ENCODE results near the gene IMMP2L.

Gene IMMP2L

DNA sequence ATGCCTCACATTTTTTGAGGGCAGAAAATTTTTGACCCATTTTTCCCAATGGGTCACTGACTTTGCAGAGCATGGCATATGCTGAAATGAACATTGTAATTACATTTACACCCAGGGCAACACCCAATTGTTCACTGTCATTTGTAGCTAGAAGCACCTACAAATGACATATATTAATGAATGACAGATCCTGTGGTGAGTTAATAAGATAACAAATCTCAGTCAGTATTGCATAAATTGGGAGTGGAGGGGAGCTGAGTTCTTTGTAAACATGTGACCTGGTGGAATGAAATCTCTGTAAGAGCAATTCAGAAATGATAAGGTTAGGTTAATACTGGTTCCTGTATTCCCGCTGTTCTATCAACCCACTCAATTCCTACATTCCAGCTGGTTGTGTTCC is 726.4 kb downstream of the IMMP2L start:
- DNase-seq: no peak

DNA sequence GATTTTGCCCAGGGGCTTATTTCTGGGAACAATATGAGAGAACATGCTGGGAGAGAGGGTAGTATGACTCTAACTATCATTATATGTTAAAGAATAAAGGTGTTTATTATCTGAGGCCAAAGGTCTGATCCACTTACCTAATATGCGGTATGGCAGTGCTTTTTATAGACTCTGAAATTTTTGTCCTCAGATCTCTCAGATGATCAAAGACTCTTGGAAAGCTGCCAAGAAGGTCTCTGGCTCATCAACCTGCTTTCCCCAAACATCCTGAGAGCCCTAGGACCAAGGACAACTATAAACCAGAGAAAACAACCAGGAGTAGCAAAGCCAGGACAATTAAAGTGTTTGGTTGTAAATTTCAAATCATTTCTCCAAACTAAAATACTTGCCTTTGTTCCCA is 727.1 kb downstream of the IMMP2L start:
- no peak for DNase-seq

DNA sequence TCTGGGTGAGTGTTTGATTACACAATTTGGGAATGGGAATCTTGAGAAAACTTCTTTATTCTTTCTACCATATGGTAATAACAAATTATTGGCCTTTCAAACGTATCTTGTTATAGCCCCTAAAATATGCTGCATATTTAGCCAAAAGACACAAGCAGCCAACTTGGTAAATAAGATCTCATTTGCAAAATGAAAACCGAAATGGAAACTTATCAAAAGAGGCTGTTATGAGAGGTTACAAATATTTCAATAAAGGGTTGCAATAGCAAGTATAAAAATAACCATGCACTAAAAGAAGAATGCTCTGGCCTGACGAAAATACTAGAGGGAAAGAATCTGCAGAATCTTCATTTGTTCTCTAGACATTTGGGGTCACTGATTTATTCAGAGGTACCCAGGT is 730.9 kb downstream of the IMMP2L start:
- no peak for DNase-seq

DNA sequence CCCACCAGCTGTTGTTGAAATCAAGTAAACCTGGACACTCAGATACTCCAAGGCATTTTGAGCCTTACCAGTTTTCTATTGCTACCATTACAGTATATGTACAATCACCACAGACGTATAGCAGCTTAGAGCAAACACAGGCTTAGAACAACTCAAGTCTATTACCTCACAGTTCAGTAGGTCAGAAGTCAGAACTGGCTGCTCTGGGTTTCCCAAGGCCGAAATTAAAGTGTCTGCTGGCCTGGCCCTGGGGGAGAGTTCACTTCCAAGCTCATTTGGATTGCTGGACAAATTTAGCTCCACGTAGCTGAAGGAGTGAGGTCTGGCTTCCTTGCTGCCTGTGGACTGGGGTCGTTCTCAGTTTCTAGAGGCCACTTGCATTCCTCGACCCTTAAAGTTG is 731.5 kb downstream of the IMMP2L start:
- DNase-seq: no peak

DNA sequence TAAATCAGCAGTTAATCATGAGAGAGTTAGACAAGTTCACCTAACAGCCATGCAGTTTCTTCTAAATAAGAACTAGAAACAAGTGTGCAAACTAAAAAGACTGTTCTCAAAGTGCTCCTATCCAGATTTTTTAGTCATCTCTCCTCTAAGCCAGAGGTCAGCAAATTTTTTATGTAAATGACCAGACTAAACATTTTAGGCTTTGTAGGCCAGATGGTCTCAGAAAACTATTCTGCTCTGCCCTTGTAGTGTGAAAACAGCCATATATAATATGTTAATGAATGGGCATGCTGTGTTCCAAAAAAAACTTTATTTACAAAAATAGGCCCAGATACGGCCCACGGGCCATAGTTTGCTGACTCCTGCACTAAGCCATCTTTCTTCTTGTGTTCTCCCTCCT is 734.4 kb downstream of the IMMP2L start:
- DNase-seq: no peak

DNA sequence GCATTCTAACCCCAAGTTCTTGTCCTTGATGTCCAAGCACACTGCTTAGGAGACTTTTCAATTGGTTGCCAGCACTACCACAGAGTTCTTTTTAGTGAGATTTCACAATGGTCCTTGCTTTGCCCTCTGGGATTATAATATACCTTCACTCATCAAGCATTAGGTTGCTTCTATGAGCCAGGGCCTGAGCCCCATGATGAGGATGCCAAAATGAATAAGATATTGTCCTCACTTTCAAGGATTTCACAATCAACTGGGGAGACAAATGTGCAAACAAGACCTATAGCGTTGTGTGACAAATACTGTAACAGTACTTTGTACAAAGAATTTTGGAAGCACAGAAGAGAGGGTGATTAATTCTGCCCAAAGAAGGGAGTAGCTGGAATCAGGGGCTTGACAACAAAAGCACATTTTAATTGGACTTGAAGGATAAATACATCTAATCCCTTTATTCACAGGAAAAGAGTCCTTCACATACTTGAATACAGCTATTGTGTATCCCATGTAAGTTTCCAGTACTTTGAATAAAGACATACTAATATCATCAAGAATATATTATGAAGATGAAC is 734.9 kb downstream of the IMMP2L start:
- DNase-seq: no peak

DNA sequence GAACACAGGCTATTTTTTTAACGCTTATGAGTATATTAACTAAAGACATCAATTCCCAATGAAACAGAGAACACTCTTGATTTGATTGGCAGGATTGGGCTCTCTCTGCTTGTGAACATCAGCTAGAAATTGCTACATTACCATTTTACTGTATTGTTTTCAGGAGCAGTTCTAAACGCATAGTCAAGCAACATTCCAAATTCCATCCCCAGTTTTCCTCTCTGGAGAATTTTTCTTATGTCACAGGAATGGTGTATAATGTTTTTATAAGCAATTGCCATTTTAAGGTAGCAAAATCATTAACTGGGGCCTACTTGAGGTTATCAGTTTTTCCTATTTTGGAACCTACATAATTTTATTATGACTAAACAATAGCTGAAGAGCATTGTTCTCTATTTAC is 748.3 kb downstream of the IMMP2L start:
- no peak for DNase-seq

DNA sequence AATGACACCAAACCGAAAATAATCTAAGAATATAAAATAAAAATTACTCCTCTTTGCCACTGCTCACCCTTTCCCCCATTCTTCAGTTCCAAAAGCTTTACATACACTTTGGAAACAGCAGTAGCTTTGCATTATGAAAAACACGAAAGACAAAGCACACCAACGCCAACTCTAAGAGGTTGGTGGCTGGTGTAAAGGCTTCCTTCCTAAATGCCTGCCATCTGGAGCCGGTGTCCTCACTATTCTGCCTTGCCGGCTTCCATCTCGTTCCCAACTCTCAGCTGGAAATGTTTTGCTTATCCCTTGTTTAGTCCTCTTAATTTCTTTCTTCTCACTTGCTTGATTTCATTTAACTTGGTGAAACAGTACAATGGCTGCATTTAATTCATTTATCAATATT is 752.5 kb downstream of the IMMP2L start:
- DNase-seq: no peak

DNA sequence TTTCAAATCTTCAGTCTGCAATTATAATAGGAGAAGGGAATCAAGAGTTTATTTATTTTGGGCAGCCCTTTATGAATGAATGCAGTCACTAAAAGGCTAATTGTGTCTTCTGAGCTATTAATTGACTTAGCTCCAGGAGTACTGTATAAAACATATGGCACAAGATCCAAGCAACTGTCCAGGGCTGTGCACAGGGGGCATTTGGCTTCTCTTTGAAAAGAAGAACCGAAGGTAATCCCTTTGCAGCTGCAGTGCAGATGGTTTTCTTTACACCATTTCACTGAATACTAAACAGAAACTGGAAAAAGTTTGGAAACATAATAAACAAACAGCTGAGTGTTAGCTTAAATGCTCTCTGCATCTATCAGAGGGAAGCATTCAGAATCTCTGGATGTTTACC is 753.9 kb downstream of the IMMP2L start:
- DNase-seq: no peak

DNA sequence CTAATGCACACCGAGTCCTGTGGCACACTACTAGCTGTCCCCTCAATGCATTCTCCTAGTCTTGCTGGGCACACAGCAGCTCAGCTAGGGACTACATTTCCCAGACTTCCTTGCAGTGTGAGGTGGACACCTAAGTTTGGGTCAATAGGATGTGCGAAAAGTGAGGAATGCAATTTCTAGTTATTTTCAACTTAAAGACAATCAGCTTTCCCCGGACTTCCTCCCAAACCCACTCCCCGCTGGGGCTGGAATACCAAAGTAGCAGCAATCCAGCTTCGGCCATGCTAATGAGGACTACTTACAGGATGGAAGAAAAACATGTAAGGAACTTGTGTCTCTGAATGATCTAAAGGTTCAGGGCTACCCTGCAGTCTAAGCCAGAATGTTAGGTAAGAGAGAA is 757.8 kb downstream of the IMMP2L start:
- DNase-seq: no peak

DNA sequence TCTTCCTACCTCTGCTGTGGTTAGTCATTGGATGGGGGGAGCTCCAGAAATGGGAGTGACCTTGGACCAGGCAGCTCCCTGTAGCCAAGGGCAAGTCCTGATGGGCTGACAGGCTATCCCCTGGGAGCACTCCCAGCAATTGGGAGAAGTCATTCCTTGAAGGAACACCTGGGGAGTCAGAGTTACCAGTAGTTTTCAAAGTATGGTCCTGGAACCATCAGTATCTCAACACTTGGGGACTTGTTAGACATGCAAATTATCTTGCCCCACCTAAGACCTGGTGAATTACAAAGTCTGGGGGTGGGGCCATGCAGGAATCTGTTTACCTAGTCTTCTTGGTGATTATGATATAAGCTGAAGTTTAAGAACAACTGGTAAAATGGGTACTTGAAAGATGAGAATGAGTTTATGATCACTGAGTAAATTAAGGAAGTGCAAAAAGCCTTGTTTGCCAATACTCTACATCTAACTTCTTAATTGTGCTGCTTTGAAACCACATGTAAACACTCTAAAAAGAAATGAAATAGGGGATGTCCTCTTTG is 758.6 kb downstream of the IMMP2L start:
- DNase-seq: no peak

DNA sequence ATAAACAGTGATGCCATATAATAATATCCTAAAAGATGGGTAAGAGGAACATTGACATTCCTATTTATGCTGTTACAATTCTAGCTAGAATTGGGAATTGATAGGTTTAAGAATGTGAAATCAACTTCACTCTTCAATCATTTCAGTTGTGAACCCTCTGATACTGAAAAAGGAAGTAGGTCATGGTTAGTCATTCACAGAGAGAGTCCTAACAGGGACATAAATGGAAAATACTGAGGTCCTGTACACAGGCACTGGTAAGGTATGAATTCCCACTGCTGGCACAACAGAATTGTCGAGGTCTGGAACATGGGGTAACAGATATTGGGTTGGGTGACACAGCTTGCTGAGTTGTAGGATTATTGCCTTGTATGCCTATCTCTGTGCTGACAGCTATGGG is 760.8 kb downstream of the IMMP2L start:
- no peak for DNase-seq

DNA sequence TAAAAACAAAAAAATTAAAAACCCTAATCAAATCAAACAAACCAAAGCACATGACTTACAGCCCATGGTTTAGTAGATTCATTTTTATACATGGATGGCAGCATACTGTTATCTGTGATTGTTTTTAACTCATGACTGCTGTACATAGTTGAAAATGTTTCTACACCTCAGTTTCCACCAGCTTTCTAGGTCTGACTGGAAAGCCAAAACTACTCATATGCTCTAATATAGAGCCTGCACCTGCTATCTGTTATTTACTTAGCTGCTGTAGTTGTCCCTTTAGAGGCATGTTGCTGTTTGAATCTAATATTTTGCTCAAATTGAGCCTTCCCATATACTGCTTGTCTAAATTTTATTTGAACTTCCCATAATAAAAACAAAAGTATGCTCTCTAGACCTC is 761.3 kb downstream of the IMMP2L start:
- no peak for DNase-seq

DNA sequence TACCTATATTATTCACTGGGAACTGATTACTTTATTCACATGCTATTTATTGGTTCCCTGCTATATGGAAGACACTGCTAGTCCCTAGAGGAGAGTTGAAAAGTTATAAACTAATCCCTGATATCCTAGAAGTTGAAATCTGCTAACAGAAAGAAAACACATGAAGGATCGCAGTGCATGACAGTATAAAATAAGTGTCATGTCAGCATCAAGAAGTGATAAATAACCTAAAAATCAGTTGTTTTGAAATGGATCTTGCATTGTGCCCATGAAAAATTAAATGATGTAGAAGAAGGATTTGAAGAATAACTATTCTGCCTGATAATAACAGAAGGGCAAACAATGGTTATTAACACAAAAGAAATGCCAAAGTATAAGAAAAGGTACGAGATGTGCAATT is 764.6 kb downstream of the IMMP2L start:
- DNase-seq: no peak

DNA sequence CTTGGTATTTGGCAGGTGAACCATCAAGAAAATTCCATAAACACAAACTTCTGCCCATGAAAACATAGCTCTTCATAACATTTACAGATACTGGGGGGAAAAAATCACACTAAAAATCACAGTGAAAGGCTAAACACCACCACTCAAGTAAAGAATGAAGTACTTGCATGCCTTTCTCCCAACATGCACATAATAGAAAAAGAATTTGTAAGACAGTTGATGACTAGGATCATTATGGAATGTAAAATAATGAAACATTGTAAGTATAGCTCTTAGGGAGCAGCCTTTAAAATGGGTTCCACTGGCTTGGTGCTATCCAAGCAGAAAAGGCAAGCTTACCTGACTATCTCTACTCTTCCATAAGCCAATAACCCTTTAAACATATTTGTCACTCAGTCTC is 771.3 kb downstream of the IMMP2L start:
- no peak for DNase-seq

DNA sequence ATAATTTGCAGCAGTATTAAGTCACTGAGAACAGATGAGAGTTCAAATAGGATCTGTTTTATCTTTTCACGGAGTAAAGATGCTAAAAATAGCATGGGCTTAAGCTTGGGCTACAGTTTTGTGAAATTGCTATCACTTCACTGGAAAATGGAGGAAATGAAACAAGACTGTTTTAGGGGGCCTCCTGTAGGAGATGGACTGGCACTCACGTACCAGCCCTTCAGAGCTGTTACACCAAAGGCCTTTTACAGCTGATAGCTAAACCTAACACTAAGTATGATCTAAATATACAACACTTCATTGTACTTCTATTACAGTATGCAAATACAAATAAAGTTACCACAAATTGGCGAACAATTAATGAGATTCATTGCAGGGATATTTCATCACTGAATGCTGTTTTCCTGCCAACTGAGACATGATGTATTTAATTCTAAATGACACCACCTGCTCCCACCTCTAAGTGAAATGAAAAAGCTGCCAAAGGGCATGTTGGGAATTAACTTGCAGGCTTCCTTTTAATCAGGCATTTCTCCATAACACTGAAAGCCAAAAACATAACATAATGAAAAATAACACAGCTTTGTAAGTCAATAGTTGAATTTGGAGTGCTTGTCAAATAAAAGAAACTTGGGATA is 775.8 kb downstream of the IMMP2L start:
- no peak for DNase-seq

DNA sequence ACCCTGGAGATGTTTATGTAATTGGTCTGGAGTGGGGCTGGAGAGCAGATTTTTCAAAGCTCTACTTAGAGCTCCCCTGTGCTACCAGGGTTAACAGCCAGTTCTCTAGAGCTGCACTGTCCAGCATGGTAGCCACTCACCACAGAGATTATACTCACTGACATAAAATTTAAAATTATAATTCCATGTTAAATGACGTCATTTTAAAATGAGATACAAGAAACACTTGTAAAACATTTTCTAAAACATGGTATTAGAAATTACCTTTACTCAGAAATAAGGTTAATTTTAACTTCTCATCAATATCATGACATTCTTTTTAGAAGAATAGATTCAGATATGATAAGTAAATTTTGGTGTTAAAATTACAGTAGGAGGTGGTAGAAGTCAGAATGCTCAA is 777.5 kb downstream of the IMMP2L start:
- DNase-seq: no peak

DNA sequence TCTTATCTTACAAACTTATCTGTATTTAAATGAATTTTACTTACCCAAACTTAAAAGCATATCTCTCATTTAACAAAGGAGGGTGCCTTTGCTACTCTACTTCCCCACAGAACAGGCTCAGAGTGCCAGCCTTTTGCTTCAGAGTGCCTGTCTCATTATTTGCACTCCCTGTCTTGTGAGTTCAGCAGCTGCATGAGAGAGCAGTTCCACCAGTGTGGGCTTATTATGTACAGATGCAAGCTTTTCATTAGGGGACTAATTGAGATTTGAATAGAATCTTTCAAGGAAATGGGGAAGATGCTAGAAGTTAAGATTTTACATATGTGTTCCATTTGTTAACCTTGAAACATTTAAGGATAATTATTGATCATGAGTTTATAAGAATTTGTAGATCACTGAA is 781.6 kb downstream of the IMMP2L start:
- DNase-seq: no peak

DNA sequence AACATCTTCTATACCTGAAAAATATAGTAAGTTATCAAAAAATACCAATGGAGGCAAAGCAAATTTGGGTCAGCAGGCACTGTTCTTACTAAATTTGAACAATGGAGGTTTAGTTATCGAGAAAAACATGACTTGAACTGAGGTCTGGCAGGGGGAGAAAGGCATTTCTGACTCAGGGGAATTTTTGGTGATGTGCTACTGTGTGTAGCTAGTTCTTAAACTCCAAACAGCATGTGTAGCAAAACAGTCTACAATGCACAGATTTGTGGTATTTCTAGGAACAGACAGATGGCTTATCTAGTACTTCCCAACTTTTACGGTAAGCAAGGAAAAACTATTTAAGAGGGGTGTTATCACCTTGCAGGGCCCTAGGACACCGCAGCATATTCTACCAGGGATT is 783.0 kb downstream of the IMMP2L start:
- DNase-seq: no peak

DNA sequence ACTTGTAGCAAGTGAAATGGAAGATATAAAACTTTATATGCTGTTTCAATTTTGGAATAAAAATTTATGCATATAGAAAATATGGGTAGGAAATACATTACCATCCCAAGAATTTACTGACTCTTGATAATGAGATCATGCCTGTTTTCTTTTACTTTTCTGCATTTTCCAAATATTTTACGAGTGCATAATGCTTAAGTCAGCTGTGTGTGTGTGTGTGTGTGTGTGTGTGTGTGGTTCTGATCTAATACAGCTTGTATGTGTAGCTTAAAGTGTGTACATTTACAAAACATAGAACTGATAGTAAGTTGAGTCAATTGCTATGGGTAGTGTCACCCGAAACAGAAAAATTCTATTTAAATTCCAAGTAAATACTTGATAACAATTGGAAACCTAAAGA is 787.2 kb downstream of the IMMP2L start:
- DNase-seq: no peak

DNA sequence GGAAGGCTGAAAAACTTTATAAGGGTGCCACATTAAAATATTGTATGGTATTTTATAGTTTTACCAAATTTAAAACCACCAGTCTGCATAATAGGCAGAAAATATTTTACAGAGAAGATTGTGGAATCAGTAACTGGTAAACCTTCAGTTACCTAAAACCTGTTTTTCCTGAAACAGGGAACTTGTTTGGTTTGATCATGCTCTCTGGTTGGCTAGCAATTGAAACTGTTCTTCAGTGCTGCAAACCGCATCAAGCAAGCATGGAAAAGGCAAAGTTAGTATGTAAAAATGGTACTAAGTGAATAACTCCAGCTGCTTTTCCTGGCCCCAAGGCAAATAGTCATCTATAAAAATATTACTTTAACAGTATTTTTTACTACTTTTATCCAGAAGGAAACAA is 788.2 kb downstream of the IMMP2L start:
- no peak for DNase-seq

DNA sequence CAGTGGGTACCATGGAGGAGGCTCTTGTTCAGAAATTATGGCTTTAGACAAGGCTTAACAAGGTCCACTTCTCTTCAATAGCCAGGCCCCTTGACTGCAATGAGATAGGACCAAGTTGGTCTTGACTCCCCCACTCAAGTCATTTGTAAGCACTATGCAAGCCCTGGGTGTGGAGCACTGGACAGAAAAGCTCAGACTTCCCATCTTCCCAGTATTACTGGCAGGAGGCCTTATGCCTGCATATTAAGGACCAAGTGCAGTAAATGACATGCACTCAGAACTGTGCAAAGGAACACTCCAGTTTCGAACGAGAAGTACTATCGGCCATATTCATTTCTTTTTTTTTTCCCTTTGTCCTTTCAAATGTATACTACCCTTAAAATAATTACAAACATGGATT is 789.7 kb downstream of the IMMP2L start:
- DNase-seq: no peak

DNA sequence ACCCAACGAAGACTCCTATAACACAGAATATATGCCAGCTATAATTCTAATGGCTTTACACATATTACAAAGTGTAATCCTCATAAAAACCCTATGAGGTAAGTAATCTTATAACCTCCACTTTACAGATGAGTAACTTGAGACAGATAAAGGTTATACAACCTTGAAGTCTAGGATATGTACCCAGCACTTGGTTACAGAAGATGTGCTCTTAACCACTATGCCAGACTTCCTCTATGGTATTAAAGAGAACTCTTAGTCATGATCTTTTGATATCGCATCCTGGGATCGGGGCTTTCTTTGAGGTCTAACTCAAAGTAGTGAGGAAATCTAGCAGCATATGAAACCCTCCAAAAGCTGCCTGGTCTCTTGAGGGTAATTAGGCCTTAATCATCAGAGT is 790.6 kb downstream of the IMMP2L start:
- no peak for DNase-seq

DNA sequence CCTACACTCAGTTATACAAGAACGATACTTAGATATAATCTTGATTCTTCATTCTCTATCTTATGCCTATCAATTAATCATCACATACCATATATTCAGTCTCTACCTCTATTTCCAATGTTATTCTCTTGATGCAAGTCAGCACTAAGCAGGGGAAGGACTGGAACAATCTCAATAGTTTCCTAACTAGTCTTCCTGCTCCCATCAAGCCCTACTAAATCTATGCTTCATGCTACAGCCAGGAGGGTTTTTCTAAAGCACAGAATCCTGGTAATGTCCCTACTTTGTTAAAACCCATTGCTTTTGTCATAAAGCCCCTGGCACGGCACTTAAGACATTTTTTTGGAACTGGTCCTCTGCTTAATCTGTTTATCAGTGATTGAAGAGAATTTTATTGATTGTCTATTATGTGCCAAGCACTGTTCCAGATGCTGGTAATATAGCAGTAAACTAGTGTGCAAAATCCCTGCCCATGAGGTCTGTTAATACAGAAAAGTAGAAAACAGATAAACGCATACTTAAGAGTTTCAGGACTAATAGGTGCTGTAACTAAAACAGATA is 794.7 kb downstream of the IMMP2L start:
- DNase-seq: no peak

DNA sequence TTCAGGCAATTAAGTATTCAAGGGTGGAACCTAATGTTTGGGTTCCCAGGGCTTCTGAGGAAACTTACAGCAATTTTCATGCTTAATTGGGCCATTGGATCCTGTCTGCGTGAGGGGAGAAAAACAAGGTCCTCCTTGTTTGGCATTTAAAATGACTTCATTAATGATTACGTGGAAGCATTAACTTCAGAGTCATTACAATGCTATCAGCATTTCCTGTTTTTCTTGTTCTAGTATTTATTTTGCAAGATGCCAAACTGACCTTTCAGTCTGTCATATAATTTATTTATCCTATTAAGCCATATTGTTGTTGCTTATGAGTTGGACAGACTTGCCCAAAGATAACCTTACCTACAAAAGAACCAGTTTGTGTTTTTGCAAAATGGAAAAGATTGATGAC is 795.4 kb downstream of the IMMP2L start:
- DNase-seq: no peak

Measured in inflammatory macrophage treated with lipopolysaccharide for 1 hour (primary cell).